HG02763 (cell line): ENCODE results near the gene PAPPA2.

Source experiments
- ATAC-seq: cut with Tn5 transposase; IDR thresholded peaks from one replicate; pipeline ENCODE4 v1.9.1; 2021; ENCODE audit warnings: mild to moderate bottlenecking, moderate library complexity; ENCODE audit not compliant: unreplicated experiment

Gene PAPPA2

GRCh38 chr1:176499671-176500070, 36.7 kb downstream of the PAPPA2 start:
- ATAC-seq: no peak

- no peak for ATAC-seq
Observed at GRCh38 chr1:176501599-176501998, 38.6 kb downstream of the PAPPA2 start.

GRCh38 chr1:176504848-176505553, 42.0 kb downstream of the PAPPA2 start:
- ATAC-seq: no peak

- ATAC-seq: no peak
Observed at GRCh38 chr1:176512966-176513365, 50.0 kb downstream of the PAPPA2 start.

GRCh38 chr1:176515310-176515709, 52.3 kb downstream of the PAPPA2 start:
- ATAC-seq: no peak

- no peak for ATAC-seq
Observed at GRCh38 chr1:176517484-176517883, 54.5 kb downstream of the PAPPA2 start.

- no peak for ATAC-seq
Observed at GRCh38 chr1:176521211-176521610, 58.2 kb downstream of the PAPPA2 start.

GRCh38 chr1:176522310-176522845, 59.4 kb downstream of the PAPPA2 start:
- no peak for ATAC-seq

- no peak for ATAC-seq
Observed at GRCh38 chr1:176529395-176530090, 66.6 kb downstream of the PAPPA2 start.

GRCh38 chr1:176531036-176531435, 68.1 kb downstream of the PAPPA2 start:
- ATAC-seq: no peak

GRCh38 chr1:176531921-176532897, 69.2 kb downstream of the PAPPA2 start:
- ATAC-seq: no peak

- ATAC-seq: no peak
Observed at GRCh38 chr1:176533020-176533419, 70.0 kb downstream of the PAPPA2 start.

- no peak for ATAC-seq
Observed at GRCh38 chr1:176536588-176536987, 73.6 kb downstream of the PAPPA2 start.

GRCh38 chr1:176539018-176539417, 76.0 kb downstream of the PAPPA2 start:
- ATAC-seq: no peak

GRCh38 chr1:176540428-176540827, 77.5 kb downstream of the PAPPA2 start:
- ATAC-seq: no peak

GRCh38 chr1:176541663-176542062, 78.7 kb downstream of the PAPPA2 start:
- ATAC-seq: no peak

- no peak for ATAC-seq
Observed at GRCh38 chr1:176542352-176542751, 79.4 kb downstream of the PAPPA2 start.

GRCh38 chr1:176543360-176544129, 80.6 kb downstream of the PAPPA2 start:
- no peak for ATAC-seq

- no peak for ATAC-seq
Observed at GRCh38 chr1:176545034-176545639, 82.2 kb downstream of the PAPPA2 start.

GRCh38 chr1:176546825-176547224, 83.8 kb downstream of the PAPPA2 start:
- ATAC-seq: no peak
